Coronary artery (tissue), 2 donors: ENCODE measurements around the gene EXOSC1.
A peak's percentile ranks its signal among the peaks of the same experiment; 100 is the strongest.

ENCODE experiments used
- DNase-seq: peaks from one replicate; pipeline ENCODE4 v3.0.0-alpha.2; 2017; ENCODE audit warnings: low spot score
- H3K27ac ChIP-seq, 2 donors: fragments of 200-600 bp; sonication (generic); one replicate each; pipeline ENCODE4 v1.5.1; 2016 to 2019
- H3K4me3 ChIP-seq: fragments of 200-600 bp; sonication (generic); 2 replicates; pipeline ENCODE4 v1.5.1; 2016; ENCODE audit warnings: mild to moderate bottlenecking, moderate library complexity
- TF ChIP-seq, protein P1 (sequence below): fragments of 200-600 bp; sonication (generic); IDR thresholded peaks from one replicate; pipeline ENCODE4 v1.5.1; 2019; ENCODE audit warnings: antibody characterized with exemption

Gene EXOSC1

GRCh38 chr10:97459111-97459510 lies 13.3 kb upstream of the EXOSC1 start:
- TF ChIP-seq, protein P1, sequence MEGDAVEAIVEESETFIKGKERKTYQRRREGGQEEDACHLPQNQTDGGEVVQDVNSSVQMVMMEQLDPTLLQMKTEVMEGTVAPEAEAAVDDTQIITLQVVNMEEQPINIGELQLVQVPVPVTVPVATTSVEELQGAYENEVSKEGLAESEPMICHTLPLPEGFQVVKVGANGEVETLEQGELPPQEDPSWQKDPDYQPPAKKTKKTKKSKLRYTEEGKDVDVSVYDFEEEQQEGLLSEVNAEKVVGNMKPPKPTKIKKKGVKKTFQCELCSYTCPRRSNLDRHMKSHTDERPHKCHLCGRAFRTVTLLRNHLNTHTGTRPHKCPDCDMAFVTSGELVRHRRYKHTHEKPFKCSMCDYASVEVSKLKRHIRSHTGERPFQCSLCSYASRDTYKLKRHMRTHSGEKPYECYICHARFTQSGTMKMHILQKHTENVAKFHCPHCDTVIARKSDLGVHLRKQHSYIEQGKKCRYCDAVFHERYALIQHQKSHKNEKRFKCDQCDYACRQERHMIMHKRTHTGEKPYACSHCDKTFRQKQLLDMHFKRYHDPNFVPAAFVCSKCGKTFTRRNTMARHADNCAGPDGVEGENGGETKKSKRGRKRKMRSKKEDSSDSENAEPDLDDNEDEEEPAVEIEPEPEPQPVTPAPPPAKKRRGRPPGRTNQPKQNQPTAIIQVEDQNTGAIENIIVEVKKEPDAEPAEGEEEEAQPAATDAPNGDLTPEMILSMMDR = no peak
- DNase-seq = no peak
- Histone ChIP-seq H3K27ac (no peak overlapping the region), H3K4me3 (no peak overlapping the region)

GRCh38 chr10:97456686-97457065 lies 10.9 kb upstream of the EXOSC1 start:
- DNase-seq = no peak
- TF ChIP-seq, protein P1 = no peak

DNA sequence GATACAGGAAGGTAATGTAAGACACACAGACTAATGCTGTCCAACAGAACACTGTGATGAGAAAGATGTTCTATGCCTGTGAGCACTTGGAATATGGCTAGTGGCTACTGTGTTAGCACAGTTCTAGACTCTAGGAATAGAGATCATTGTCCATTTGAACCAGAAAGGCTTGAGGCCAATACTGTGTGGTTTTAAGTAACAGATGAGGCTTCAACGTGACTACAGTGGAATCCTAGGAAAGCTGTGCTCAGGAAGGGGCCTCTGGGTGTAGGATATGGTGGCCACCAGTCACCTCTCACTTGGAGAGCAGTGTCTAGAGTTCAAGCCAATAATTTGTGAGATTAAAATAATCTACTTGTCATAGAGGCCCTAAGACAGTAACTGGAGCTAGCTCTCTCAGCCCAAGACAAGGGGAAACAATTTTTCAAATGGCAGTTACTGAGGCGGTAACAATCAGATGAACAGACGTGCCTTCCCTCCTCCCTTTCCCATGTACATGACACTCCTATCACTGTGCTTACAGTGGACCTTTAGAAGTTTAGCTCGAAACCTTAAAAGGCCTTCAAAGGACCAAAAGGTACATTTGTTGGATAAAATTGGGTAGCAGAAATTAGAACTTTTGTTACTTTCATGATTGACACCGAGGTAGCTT lies 10.4 kb upstream of the EXOSC1 start:
- DNase-seq = no peak
- H3K4me3 ChIP-seq = no peak overlapping the region
- TF ChIP-seq, protein P1 = no peak
- H3K27ac ChIP-seq = no peak overlapping the region

More at GRCh38 chr10:97456686-97457065, 10.9 kb upstream of the EXOSC1 start:
- Histone ChIP-seq H3K27ac (no peak overlapping the region), H3K4me3 (no peak overlapping the region)

DNA sequence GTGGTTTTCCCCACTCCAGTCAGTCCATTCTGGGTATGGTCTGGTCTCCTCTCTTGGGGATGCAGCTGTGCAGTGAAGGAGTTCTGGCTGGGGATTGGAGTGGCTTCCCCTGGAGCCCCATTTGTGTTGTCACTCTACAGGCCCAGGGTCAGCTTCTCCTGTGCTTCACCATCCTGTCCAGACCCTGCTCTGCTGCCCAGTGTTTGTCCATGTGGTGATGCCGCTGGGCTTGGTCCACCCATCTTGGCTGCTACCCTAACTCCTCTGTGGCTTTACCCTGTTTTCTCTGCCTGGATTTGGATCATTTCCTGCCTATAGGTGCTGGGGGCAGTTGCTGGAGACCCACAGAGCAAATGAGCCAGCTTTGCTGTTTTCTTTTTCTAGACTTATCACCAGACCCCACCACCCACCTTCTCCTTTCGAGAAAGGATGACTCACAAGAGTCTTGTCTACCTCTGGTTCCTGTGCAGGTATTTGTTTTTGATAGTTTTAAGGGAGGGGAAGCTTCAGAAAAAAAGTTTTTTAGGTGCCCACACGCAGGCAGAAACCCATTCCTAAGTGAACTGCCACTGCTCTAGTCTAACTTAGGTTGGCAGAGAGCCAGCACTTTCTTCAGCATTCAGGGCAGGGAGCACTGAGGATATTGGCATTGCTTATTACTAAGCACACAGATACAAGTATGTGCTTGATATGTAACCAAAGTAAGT lies 8.7 kb upstream of the EXOSC1 start:
- peak overlapping the region in 1 of 2 donors; percentile 28 for H3K27ac ChIP-seq
- no peak for DNase-seq

GRCh38 chr10:97452352-97452751 lies 6.5 kb upstream of the EXOSC1 start:
- Histone ChIP-seq H3K27ac (no peak overlapping the region), H3K4me3 (no peak overlapping the region)
- DNase-seq = no peak
- TF ChIP-seq, protein P1 = no peak

More for the DNA sequence above, 8.7 kb upstream of the EXOSC1 start:
- TF ChIP-seq, protein P1 = no peak
- no peak overlapping the region for H3K4me3 ChIP-seq

DNA sequence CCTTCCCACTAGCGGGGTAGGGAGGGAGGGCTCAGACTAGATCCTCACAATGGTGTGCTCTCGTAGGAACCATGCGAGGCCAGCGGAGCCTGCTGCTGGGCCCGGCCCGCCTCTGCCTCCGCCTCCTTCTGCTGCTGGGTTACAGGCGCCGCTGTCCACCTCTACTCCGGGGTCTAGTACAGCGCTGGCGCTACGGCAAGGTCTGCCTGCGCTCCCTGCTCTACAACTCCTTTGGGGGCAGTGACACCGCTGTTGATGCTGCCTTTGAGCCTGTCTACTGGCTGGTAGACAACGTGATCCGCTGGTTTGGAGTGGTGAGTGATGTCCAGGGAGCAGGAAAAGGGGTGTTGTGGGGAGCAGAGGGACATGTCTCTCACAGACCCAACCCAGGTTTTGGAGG lies 5.8 kb upstream of the EXOSC1 start:
- Histone ChIP-seq H3K4me3 (no peak overlapping the region), H3K27ac (no peak overlapping the region)
- TF ChIP-seq, protein P1 = no peak
- no peak for DNase-seq

GRCh38 chr10:97450828-97451227 lies 5.0 kb upstream of the EXOSC1 start:
- Histone ChIP-seq H3K27ac (peak overlapping the region in 1 of 2 donors; percentile 1), H3K4me3 (no peak overlapping the region)
- TF ChIP-seq, protein P1 = no peak
- DNase-seq = no peak
